Metanephros (tissue), 2 donors: ENCODE measurements around the gene FAS. TPM values are rescaled to one million over a fixed set of nuclear protein-coding genes. Genes with fewer than 3 reads are reported as not detected.

Source experiments
- small RNA-seq: library from RNA; depleted of rRNA; stranded (forward); fragments of <200 nt; gene quantifications from one replicate; pipeline ENCODE3, GENCODE V24; 2014; ENCODE audit warnings: low replicate concordance
- total RNA-seq: library from RNA; depleted of rRNA; stranded (reverse); fragments of >200 nt; gene quantifications from one replicate; pipeline ENCODE4 v1.2.3, GENCODE V29; 2014

Gene FAS
- 21.9 TPM for total RNA-seq

DNA sequence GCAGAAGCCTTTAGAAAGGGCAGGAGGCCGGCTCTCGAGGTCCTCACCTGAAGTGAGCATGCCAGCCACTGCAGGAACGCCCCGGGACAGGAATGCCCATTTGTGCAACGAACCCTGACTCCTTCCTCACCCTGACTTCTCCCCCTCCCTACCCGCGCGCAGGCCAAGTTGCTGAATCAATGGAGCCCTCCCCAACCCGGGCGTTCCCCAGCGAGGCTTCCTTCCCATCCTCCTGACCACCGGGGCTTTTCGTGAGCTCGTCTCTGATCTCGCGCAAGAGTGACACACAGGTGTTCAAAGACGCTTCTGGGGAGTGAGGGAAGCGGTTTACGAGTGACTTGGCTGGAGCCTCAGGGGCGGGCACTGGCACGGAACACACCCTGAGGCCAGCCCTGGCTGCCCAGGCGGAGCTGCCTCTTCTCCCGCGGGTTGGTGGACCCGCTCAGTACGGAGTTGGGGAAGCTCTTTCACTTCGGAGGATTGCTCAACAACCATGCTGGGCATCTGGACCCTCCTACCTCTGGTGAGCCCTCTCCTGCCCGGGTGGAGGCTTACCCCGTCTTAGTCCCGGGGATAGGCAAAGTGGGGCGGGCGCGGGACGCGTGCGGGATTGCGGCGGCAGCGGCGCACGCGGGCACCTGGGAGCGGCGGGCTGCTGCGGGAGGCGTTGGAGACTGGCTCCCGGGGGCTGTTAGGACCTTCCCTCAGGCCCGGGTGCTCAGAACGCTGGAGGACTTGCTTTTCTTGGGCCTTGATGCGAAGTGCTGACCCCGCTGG is at the start of gene FAS:
TSS of gene FAS (plus strand) at position 415 of the 777 bp plus-strand sequence. CDS start at position 494, 79 bp downstream.

DNA sequence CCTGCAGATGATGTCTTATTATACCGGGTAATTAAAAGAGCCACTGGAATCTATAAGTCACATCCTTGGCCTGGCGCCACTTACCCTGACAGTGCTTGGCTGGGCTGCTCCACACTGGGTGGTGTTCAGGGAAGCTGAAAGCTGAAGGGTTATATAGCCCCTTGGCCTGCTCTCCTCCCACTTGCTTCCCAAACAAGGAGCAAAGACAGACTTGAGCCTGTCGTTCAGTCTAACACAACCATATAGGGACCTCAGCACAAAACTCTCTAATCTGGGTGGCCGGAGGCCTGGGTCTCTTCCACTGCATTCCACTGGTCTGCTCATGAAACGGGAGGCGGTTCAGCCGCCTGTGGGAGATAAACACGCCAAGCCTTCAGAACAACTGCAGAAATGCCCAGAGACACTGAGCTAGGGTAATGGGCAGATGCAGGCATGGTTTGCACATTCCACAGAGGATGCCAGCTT is 37.9 kb upstream of the FAS start, which contains the start of gene ACTA2:
TSS of gene ACTA2 (minus strand) at position 127 of the 465 bp plus-strand sequence. CDS start 3,843 bp downstream, outside the sequence.

Small RNA genes lying within 50 kb of the gene (small RNA-seq; reads per million reads assigned to genes)
- gene MIR4679-2 (not detected), gene RF02116 (not detected)

Other genes with a start within 250 kb of the FAS start
- not detected for gene LIPN, start 230.8 kb upstream of the FAS start, total RNA-seq
- not detected for gene LIPM, start 188.1 kb upstream of the FAS start, total RNA-seq
- 0.64 TPM for gene ANKRD22, start 139.0 kb upstream of the FAS start, total RNA-seq
- 6.8 TPM for gene STAMBPL1, start 110.6 kb upstream of the FAS start, total RNA-seq
- gene ACTA2, start 38.0 kb upstream of the FAS start, total RNA-seq, result 220 TPM
- 0.41 TPM for gene CH25H, start 216.5 kb downstream of the FAS start, total RNA-seq